ENCODE results near the gene PIK3C2A.
"Not testable (repeated sequence)": the region's sequence is repeated elsewhere in the genome, so short reads cannot be mapped to it uniquely, and the experiment has no call there.

Gene PIK3C2A

DNA sequence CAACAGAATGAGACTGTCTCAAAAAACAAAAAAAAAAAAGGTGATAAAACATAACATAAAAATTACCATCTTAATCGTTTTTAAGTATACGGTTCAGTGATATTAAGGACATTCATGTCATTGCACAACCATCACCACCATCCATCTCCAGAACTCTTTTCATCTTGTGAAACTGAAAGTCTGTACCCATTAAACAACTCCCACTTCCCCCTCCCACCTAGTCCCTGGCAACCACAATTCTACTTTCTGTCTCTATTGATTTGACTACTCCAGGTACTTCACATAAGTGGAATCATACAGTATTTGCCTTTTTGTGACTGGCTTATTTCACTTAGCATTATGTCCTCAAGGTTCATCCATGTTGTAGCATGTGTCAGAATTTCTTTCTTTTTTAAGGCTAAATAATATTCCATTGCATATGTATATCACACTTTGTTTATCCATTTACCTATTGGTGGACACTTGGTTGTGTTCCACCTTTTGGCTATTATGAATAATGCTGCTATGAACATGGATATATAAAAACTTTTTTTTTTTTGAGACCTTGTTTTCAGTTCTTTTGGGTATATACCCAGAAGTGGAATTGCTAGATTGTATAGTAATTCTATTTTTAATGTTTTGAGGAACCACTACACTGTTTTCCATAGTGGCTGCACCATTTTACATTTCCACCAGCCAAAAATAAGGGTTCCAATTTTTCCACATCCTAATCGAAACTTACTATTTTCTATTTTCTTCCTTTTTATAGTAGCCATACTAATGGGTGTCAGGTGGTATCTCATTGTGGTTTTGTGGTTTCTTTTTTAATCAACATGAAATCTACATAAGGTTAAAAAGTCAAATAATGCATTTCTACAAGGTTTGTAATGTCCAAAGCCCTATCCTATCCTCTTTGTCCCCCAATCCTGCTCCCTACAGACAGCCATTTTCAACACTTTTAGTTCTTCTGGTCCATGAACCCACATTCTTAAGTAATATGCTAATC, 23.4 kb upstream of the PIK3C2A start:
- no peak for DNase-seq (ENCODE audit: insufficient read length, low spot score)
- no peak for TF ChIP-seq POLR2A (IDR thresholded peaks at IDR 0.05; ENCODE audit: low read depth, low read length)
- FAIRE-seq, result no peak

DNA sequence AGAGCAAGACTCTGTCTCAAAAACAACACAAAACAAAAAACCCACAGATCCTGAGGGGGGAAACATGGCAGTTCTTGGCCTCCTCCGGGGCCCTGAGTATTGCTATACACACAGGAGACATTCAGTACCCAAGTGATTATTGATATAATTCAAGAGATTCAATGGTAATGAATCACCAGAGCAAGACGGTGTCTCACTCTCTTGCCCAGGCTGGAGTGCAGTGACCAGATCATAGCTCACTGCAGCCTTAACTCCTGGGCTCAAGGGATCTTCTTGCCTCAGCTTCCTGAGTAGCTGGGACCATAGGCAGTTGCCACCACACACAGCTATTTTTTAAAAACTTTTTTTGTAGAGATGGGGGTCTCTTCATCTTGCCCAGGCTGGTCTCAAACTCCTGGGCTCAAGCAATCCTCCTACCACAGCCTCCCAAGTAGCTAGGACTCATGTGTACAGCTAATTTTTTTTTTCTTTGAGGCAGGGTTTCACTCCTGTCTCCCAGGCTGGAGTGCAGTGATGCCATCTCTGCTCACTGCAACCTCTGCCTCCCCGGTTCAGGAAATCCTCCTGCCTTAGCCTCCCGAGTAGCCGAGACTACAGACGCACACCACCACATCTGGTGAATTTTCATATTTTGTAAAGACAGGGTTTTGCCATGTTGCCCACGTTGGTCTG, 21.8 kb upstream of the PIK3C2A start:
- FAIRE-seq (no peak), DNase-seq (ENCODE audit: insufficient read length, low spot score) (no peak)
- TF ChIP-seq POLR2A (IDR thresholded peaks at IDR 0.05; ENCODE audit: low read depth, low read length), result no peak

DNA sequence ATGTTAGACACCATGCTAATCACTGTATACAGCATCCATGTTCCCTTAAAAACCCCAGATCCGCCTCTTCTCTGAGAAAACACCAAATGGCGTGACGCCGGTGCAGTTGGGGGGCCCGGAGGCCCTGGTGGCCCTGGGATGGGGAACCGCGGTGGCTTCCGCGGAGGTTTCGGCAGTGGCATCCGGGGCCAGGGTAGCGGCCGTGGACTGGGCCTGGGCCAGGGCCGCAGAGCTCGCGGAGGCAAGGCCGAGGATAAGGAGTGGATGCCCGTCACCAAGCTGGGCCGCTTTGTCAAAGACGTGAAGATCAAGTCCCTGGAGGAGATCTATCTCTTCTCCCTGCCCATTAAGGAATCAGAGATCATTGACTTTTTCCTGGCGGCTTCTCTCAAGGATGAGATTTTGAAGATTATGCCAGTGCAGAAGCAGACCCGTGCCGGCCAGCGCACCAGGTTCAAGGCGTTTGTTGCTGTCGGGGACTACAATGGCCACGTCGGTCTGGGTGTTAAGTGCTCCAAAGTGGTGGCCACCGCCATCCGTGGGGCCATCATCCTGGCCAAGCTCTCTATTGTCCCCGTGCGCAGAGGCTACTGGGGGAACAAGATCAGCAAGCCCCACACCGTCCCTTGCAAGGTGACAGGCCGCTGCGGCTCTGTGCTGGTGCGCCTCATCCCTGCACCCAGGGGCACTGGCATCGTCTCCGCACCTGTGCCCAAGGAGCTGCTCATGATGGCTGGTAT, 20.6 kb upstream of the PIK3C2A start:
- FAIRE-seq; DNase-seq (ENCODE audit: insufficient read length, low spot score): not testable (repeated sequence)

DNA sequence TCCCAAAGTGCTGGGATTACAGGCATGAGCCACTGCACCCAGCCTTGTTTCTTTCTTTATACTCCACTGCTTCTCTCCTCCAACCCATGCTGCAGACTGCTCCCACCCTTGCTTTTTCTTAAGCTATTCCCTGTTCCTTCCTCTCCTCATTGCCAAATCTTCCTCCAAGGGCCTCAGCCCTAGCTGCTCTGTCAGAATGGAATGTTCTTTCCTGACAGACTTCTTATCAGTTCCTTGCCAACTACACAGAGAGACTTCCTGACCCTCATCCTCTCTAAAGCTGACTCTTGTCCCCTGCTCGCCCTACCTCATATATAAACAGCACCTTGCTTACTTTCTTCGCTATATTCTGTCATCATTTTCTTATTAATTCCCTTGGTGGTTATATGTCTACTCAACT, 16.9 kb upstream of the PIK3C2A start:
- TF ChIP-seq POLR2A (IDR thresholded peaks at IDR 0.05; ENCODE audit: low read depth, low read length), result no peak
- FAIRE-seq, result no peak
- no peak for DNase-seq (ENCODE audit: insufficient read length, low spot score)

DNA sequence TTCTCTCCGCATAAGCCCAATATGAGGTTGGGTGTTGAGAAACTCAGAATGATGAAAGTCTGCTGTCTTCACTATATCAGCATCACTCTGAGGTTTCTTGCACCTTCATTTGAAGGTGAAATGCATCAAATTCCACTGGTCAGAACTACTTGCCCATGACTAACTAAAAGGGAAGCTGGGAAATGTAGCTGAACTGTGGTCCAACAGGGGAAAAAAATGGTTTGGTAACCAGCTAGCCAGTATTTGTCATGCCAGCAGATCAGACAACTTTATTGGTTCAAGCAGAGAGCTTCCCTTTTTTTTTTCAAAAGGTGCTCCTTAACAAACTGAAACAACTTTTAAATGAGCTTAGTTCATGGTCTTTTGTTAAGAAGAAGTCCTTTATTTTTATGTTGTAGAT, 14.2 kb upstream of the PIK3C2A start:
- FAIRE-seq (no peak), DNase-seq (ENCODE audit: insufficient read length, low spot score) (no peak)
- no peak for TF ChIP-seq POLR2A (IDR thresholded peaks at IDR 0.05; ENCODE audit: low read depth, low read length)

DNA sequence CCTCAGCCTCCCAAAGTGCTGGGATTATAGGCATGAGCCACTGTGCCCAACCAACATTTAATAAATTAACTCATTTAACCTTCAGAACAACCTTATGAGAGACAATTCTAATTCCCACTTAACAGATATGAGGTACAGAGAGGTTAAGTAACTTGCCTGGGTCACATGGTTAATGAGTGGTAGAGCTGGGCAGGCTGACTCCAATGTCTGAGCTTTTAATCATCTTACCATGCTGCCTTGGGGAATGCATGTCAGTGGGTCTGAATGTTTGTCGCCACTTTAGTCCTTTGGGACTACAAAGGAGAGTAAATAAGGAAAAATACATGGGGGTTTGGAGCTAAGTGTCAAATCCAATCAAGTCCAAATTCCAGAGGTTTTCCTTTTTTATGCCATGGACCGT, 11.2 kb upstream of the PIK3C2A start:
- TF ChIP-seq POLR2A (IDR thresholded peaks at IDR 0.05; ENCODE audit: low read depth, low read length), result no peak
- FAIRE-seq (no peak), DNase-seq (ENCODE audit: insufficient read length, low spot score) (no peak)

DNA sequence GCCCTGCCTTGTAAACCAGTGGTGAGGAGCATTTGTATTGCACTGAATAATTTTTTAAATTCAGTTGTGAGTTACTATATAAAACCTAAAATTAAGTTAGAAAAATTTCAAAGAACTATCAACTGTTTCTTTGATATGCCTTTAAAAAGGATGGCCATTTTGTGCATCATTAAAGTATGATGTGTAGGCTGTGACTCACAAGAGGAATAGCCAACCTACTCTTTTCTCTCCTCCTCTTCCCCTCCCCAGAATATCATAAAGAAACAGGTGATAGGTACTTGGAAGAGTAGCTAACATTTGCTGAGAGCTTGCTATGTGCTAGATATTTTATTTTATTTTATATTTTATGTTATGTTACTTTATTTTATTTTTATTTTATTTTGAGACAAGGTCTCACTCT, 10.6 kb upstream of the PIK3C2A start:
- no peak for DNase-seq (ENCODE audit: insufficient read length, low spot score)
- no peak for TF ChIP-seq POLR2A (IDR thresholded peaks at IDR 0.05; ENCODE audit: low read depth, low read length)
- no peak for FAIRE-seq

DNA sequence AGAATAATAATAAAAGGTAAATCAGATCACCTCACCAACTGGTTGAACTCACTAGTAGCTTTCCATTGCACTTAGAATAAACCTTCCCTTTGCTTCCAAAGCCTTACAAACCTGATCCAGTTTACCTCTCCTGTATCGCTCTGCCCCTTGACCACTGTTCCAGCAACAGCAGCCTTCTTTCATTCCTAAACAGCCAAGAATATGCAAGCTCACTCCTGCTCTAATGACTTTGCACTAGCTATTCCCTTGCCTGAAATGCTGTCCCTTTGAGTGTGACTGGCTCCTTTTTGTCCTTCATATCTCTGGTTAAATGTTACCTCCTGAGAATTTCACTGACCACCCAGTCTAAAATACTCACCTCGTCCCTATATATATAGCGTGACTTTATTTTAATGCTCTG, 9.6 kb upstream of the PIK3C2A start:
- DNase-seq (ENCODE audit: insufficient read length, low spot score), result no peak
- TF ChIP-seq POLR2A (IDR thresholded peaks at IDR 0.05; ENCODE audit: low read depth, low read length), result no peak
- no peak for FAIRE-seq

DNA sequence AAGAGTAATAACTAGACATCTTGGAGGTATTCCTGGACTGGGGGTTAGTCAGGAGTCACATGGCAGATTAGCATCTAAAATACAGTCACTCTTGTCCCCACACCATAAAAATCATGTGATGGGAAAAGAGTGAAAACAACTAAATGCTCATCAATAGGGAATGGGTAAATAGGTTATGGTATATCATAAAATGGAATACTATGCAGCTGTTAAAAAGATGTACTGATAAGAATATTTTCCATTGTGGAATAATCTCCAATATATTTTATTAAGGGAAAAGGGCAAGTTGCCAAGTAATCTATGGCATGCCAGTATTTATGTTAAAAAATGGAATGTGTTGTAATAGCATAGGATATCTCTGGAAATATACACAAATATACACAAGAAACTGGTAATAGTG, 6.6 kb upstream of the PIK3C2A start:
- DNase-seq (ENCODE audit: insufficient read length, low spot score), result no peak
- no peak for FAIRE-seq
- no peak for TF ChIP-seq POLR2A (IDR thresholded peaks at IDR 0.05; ENCODE audit: low read depth, low read length)

DNA sequence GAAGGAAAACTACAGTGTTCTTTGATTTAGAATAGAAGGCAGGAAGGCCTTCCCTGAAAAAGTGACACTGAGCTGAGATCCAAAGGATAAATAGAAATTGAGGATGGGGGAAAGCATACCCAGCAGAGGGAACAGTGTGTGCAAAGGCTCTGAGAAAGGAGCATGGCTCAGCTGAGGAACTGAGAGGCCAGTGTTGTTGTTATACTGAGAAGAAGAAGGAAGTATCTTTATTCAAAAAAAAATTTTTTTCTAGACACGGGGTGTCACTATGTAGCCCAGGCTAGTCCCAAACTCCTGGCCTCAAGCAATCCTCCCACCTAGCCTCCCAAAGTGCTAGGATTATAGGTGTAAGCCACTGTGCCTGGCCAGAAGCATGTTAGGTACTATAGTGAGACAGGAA, 3.5 kb upstream of the PIK3C2A start:
- DNase-seq (ENCODE audit: insufficient read length, low spot score) (no peak), FAIRE-seq (no peak)
- TF ChIP-seq POLR2A (IDR thresholded peaks at IDR 0.05; ENCODE audit: low read depth, low read length), result no peak

DNA sequence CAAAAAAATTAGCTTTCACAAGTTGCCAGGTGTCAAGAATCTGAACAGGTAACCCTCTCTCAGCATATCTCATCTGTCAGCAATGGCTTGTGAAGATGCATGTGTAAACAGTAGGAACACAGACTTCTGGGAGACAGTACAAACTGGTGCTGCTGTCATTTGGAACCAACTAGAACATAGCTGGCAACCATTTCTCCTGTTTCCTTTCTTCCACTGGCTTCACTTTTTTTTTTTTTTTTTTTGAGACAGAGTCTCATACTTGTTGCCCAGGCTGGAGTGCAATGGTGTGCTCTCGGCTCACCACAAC, 2.1 kb upstream of the PIK3C2A start:
- TF ChIP-seq POLR2A (IDR thresholded peaks at IDR 0.05; ENCODE audit: low read depth, low read length), result no peak
- FAIRE-seq, result no peak
- no peak for DNase-seq (ENCODE audit: insufficient read length, low spot score)

DNA sequence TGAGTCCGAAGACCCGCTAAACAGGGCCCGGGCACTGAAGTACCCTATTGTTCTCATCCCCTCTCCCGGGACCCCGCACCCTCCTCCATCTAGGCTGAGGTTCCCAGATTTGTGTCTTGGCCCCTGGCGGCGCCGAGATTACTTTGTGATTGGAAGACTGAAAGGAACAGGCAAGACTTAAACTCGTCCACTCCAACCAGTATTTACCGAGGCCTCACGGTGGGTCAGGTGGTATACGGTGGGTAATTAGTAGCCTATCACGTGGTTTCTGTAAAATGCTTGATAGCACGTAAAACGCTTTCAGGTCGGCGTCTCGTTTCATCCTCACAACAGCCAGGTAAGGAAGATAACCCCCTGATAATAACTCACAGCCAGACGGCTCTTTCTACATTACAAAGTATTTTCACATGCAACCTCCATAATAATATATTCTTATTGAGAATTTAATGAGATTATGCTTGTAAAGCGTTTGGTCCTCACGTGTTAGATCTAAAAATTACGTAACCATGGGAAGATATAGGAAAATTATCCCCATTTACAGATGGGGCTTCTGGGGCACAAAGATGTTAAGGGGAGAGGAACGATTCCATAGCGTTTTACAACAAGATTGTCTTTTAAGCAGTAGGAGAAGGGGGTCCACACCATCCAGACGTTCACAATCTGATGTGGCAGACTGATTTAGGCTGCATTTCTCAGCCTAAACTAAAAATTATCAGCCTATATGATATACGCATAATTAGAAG, 642 bp upstream of the PIK3C2A start:
- TF ChIP-seq POLR2A (IDR thresholded peaks at IDR 0.05; ENCODE audit: low read depth, low read length), result no peak
- no peak for FAIRE-seq
- DNase-seq (ENCODE audit: insufficient read length, low spot score), result peak; percentile 25

DNA sequence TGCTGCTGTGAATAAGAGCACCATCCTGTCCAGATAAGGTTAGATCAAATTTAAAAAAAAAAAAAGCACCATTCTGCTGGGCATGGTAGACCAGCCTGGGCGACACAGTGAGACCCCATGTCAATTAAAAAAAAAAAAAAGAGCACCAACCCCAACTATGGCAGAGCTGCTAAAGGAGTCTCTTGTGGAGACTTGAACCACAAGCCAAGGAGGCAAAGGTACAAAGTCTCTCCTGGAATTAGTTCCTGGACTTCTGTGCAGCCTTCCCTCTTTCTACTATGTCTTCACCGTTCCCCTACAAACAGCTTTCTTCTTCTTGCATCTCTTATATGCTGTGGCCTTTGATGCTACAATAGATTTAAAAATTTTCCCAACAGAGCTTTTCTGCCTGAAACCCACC, 1.3 kb downstream of the PIK3C2A start:
- FAIRE-seq (no peak), DNase-seq (ENCODE audit: insufficient read length, low spot score) (no peak)
- TF ChIP-seq POLR2A (IDR thresholded peaks at IDR 0.05; ENCODE audit: low read depth, low read length), result no peak

DNA sequence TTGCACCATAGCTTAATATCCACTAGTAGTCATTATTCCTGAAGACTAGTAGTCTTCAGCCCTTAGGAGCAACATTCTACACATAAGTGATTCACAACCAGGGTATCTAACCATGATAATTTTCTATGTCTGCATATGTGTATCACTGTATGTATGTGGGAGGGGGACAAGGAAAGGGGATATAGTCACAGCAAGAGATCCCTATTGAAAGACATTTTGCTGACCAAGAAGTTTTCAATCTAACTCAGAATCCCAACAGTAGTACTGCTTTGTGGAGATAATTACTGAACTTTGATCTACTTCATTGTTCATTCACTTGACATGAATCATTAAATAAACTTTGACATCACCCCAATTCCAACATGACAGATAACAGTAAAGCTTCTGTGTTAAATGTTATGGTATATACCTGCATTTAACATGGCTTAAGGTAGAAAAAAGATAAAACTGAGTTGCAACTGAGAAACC, 10.3 kb downstream of the PIK3C2A start:
- peak; percentile 20 for FAIRE-seq
- no peak for TF ChIP-seq POLR2A (IDR thresholded peaks at IDR 0.05; ENCODE audit: low read depth, low read length)
- no peak for DNase-seq (ENCODE audit: insufficient read length, low spot score)

All from H54 (cell line).